A673 (cell line): ENCODE data around the gene DCLRE1C. TPM values are rescaled to one million over a fixed set of nuclear protein-coding genes. Genes with fewer than 3 reads are reported as not detected.
A peak's percentile ranks its signal among the peaks of the same experiment; 100 is the strongest.

Experiments
- BruUV-seq: library from RNA; stranded (reverse); fragments of 400-500 nt; replicated peaks from 2 replicates; lab custom pipeline; 2021; lab: Mats Ljungman, UMichigan
- CTCF ChIA-PET: fragments of 300-600 bp; sonication (Branson Sonifier 250); formaldehyde crosslinking; loops from one replicate; lab custom pipeline; 2022; ENCODE audit warnings: antibody characterized with exemption; lab: Charles Lee
- POLR2A ChIA-PET: fragments of 300-600 bp; sonication (Branson Sonifier 250); formaldehyde crosslinking; loops from one replicate; lab custom pipeline; 2022; ENCODE audit warnings: antibody characterized with exemption; ENCODE audit not compliant: low non-redundant PET; lab: Charles Lee
- DNase-seq: peaks from one replicate; pipeline ENCODE4 v3.0.0-alpha.2; 2015; ENCODE audit warnings: low spot score
- H3K27ac ChIP-seq: fragments of 200-600 bp; sonication (generic); 2 replicates; pipeline ENCODE4 v1.5.1; 2016; ENCODE audit warnings: mixed run types, low read depth, mild to moderate bottlenecking, mixed read lengths, antibody characterized with exemption, low read length; ENCODE audit not compliant: poor library complexity, severe bottlenecking
- H3K27me3 ChIP-seq: fragments of 200-600 bp; sonication (generic); replicated peaks from 2 replicates; pipeline ENCODE4 v1.6.1; 2017; ENCODE audit warnings: mixed run types, low read depth, mild to moderate bottlenecking, mixed read lengths, antibody characterized with exemption, low read length; ENCODE audit not compliant: insufficient read depth, poor library complexity
- H3K36me3 ChIP-seq: fragments of 200-600 bp; sonication (generic); 2 replicates; pipeline ENCODE4 v1.6.1; 2016; ENCODE audit warnings: mixed run types, mild to moderate bottlenecking, mixed read lengths, antibody characterized with exemption, low read length; ENCODE audit not compliant: insufficient read depth, poor library complexity, severe bottlenecking
- H3K4me1 ChIP-seq: fragments of 200-600 bp; sonication (generic); 2 replicates; pipeline ENCODE4 v1.6.1; 2017; ENCODE audit warnings: mixed run types, mild to moderate bottlenecking, mixed read lengths, antibody characterized with exemption, low read length; ENCODE audit not compliant: insufficient read depth, poor library complexity, severe bottlenecking
- H3K4me3 ChIP-seq: fragments of 200-600 bp; sonication (generic); 2 replicates; pipeline ENCODE4 v1.5.1; 2016; ENCODE audit warnings: low read depth, mixed run types, mild to moderate bottlenecking, mixed read lengths, low read length; ENCODE audit not compliant: poor library complexity, severe bottlenecking
- H3K9me3 ChIP-seq: fragments of 200-600 bp; sonication (generic); 2 replicates; pipeline ENCODE4 v1.6.1; 2016; ENCODE audit warnings: mixed run types, low read depth, mild to moderate bottlenecking, mixed read lengths, antibody characterized with exemption, low read length; ENCODE audit not compliant: poor library complexity, severe bottlenecking
- CTCF ChIP-seq: fragments of 300-800, 200-600 bp; sonication (generic); conservative IDR thresholded peaks from 2 replicates; pipeline ENCODE4 v1.5.1; 2017; ENCODE audit warnings: low read depth, mild to moderate bottlenecking, antibody characterized with exemption, low read length, moderate library complexity, mixed read lengths
- EZH2 ChIP-seq: fragments of 200-600 bp; sonication (generic); IDR thresholded peaks from 2 replicates; pipeline ENCODE4 v1.6.1; 2017; ENCODE audit warnings: borderline replicate concordance, low read depth, mild to moderate bottlenecking, mixed read lengths, antibody characterized with exemption, low read length; ENCODE audit not compliant: poor library complexity, severe bottlenecking
- intact Hi-C: fragments of 100-400 bp; cut with micrococcal nuclease; formaldehyde crosslinking; loops from one replicate; pipeline ENCODE4 v1.10.0; 2022; ENCODE audit not compliant: unreplicated experiment
- total RNA-seq: library from RNA; stranded (reverse); gene quantifications from 2 replicates; pipeline ENCODE4 v1.2.3, GENCODE V29; 2021

DCLRE1C gene
- total RNA-seq, 1 experiment from 2014 or later: 13.1 TPM

DNA sequence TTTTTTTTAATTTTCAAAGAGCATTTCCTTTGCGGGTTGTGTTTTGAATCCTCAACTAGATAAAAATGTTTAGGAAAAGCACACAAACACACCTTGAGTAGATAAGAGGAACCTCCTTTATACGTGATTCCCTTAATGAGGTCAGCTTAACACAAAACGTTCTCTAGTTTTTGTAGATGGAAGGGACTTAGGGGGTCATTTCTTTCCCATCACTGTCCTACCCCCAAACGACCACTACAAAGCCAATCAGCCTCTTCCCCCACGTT, 74.0 kb downstream of the DCLRE1C start:
- POLR2A ChIA-PET: interaction anchor here (0.6 kb wide), 1 partner anchor 9 kb away, joined by 3 read pairs; no protein-coding TSS in a partner anchor
- TSS peak; percentile 59 for BruUV-seq
- H3K27me3 ChIP-seq: no peaks in the 10 kb centered on the region
- CTCF ChIA-PET: no interaction called here
- no peaks in the 10 kb centered on the region for H3K36me3 ChIP-seq
- H3K4me3 ChIP-seq: peak overlapping the region; percentile 88
- peaks cover 8% of the 10 kb centered on the region for H3K4me1 ChIP-seq
- DNase-seq: no peak
- H3K9me3 ChIP-seq: no peaks in the 10 kb centered on the region
- intact Hi-C loops: loop anchor here (5.0 kb wide), 1 partner anchor 72 kb away; the partner anchor contains the start of gene DCLRE1C
- H3K27ac ChIP-seq: peak overlapping the region; percentile 94
- TF ChIP-seq EZH2 (no peak), CTCF (no peak)

DNA sequence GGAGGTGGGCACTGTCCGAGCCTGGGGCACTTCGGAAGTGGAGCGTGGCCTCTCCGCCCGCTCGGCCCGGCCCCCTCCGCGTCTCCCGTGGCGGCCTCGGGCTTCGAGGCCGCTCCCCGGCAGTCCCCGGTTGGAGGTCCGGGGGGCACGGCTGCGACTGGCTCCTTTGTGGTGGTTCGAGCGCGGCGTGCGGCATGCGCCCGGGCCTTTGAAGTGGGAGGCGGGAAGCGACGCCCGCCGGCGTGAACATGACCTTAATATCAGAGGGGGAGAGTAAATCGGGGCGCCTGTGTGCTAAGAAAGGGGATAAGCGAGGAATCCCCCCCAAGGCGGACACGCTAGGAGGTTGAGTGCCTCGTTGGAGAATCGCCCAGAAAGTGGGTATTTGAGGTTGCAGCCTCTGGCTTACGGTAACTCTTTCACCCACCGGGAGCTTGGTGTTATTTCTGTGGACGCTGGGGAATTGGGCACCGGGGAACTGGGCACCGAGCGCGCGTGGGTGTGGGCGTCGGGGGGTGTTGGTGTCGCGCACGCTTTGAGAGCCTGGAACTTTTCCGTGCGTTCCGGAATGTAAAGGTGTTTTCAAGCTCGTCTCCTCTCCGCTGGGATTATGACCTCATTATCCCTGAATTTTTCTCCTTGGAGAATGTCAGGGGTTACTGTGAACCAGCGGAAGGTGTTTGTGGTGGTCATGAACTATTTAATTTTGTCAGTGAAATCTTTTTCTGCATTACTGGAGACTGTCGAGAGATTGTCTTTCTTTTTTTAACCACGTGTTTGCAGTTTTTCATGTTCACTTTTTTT, 74.6 kb downstream of the DCLRE1C start:
- H3K36me3 ChIP-seq: no peaks in the 10 kb centered on the region
- no peak for TF ChIP-seq EZH2
- no peak for TF ChIP-seq CTCF
- peak overlapping the region; percentile 88 for H3K4me3 ChIP-seq
- H3K27ac ChIP-seq: peak overlapping the region; percentile 94
- ChIA-PET CTCF (interaction anchor here (1.3 kb wide), 1 partner anchor 41 kb away, joined by 3 read pairs; the partner anchor contains the start of genes CDNF, HSPA14 and MSANTD7), POLR2A (no interaction called here)
- H3K27me3 ChIP-seq: no peaks in the 10 kb centered on the region
- intact Hi-C loops: loop anchor here (5.0 kb wide), 1 partner anchor 73 kb away; the partner anchor contains the start of gene DCLRE1C
- no TSS peak for BruUV-seq
- DNase-seq: peak; percentile 35
- no peaks in the 10 kb centered on the region for H3K9me3 ChIP-seq
- H3K4me1 ChIP-seq: peaks cover 8% of the 10 kb centered on the region

GRCh38 chr10:14878266-14879123, 75.4 kb downstream of the DCLRE1C start, which contains the start of gene SUV39H2:
TSS of gene SUV39H2 (plus strand) at chr10:14878866. CDS start at chr10:14878889, 23 bp downstream.
- Histone ChIP-seq H3K9me3 (no peaks in the 10 kb centered on the region), H3K4me3 (peak within 1 kb of the TSS; percentile 88), H3K4me1 (peaks cover 8% of the 10 kb centered on the region), H3K27me3 (no peaks in the 10 kb centered on the region), H3K27ac (peak within 1 kb of the TSS; percentile 94), H3K36me3 (no peaks in the 10 kb centered on the region)
- intact Hi-C loops: loop anchor here (5.0 kb wide), 1 partner anchor 74 kb away; the partner anchor contains the start of gene DCLRE1C
- POLR2A ChIA-PET: interaction anchor here (0.6 kb wide), 1 partner anchor 320 kb away, joined by 3 read pairs; no protein-coding TSS in a partner anchor
- CTCF ChIA-PET: interaction anchor here (0.6 to 1.3 kb wide), 4 partner anchors 40 to 481 kb away, joined by 3 to 4 read pairs (median 4); partner anchors contain the start of genes CDNF, HSPA14 and MSANTD7
- DNase-seq: peak; percentile 97
- BruUV-seq: no TSS peak
- TF ChIP-seq CTCF: no peak
- no peak for TF ChIP-seq EZH2
